GM18526 (cell line): ENCODE results near the gene TLE7.

Experiments used
- POLR2A ChIP-seq: IDR thresholded peaks from 3 replicates; pipeline ENCODE4 v1.6.1; 2011; ENCODE audit not compliant: insufficient read length; ENCODE audit errors: extremely low read depth

TLE7 gene

DNA sequence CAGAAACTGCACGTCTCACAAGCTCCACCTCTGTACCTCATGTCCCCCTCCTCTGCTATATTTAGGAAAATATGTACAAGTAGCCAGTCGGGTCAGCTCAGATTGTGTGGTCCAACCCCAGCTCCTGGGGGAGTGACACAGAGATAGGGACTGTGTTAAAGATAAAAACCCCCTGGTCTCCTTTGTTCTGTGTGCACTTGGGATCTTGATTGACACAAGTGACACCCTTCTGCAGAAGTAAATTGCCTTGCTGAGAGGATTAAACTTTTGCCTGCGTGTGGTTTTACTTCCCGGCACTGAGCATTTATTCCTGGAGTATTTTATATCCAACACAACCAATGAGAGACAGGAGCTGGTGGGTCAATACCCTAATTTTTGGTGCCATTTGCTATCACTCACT is 37.5 kb downstream of the TLE7 start:
- no peak for TF ChIP-seq POLR2A

DNA sequence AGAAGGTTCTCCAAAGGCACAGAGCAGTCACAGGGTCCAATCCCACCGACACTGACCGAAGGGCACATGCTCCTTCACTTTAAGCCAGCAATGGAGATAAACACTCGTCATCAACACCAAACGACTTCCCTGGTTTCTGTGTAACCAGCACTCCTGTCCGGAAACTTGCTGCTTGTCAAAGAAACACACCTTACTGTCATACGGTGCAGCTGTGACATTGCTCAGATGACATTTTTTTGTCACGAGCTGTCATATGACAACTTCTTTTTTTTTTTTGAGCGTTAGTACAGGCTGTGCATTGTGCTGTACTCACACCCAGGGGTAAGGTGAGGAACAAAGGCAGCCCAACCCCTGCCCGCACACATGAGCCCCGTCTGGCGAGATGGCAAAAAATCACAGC is 39.2 kb downstream of the TLE7 start:
- no peak for TF ChIP-seq POLR2A

DNA sequence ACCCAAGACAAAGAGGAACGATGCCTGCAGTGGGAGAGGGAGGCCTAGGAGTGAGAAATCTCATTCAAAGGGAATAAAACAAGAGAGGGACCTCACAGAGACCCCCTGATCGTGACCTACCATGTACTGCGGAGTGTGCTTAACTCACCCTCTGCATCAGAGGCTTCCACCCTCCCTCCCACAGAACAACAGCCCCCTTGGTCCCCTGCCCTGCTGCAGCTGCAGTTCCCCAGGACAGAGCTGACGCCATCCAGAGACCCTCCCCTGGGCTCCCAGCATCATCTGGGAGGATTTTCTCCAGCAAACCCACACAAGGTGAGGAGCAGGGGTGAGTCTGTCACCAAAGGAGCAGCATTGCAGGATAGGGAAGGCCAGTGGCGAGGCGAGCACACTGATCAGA is 39.8 kb downstream of the TLE7 start:
- no peak for TF ChIP-seq POLR2A

DNA sequence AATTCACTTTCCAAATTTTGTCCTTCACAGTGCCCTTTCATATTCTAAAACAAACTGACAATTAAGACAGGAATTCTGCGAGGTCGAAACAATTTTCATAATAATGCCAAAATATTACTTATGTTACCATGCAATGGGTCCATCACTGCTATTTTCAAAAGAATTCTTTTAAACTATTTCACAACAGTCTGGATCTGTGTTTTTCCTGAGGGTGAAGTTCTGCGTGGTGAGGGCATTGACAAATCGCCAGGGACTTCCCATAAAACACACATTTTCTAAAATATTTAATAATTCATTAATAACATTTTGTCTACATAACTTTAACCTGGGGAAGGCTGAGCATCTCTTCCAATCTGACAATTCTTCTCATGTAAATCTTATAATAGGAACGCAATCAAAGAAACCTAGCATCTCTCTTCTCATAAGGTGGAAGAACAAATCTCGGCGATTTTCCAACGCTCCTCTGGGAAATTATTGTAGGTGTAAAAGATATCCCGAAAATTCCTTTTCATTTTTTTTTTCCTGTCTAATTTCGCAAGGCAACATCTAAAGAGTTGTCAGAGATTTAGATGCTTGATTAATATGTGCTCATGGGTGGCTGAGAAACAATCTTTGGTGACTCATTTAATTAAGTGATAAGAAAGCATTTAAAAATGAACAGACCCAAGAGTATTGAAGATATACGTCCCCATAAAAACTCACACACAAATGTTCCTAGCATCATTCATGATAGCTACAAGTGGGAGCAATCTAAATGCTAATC is 41.9 kb downstream of the TLE7 start:
- TF ChIP-seq POLR2A: no peak

DNA sequence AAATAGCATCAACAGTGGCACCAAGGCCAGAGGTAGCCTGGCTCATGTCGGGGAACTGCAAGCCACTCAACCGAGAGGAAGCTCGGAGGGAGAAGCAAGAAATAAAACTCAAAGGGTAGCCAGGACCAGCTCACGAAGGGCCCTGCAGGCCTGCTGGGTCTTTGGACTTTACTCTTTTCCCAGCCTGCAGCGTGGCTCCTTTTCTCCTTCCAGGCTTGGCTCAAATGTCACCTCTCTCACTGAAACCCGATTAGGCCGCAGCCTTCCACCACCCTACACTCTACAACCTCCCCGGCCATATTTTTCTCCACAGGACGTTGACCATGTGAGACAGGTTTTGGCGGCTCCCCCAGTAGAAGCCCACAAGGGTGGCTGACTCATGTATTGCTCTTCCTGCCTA is 45.3 kb downstream of the TLE7 start:
- TF ChIP-seq POLR2A: no peak

DNA sequence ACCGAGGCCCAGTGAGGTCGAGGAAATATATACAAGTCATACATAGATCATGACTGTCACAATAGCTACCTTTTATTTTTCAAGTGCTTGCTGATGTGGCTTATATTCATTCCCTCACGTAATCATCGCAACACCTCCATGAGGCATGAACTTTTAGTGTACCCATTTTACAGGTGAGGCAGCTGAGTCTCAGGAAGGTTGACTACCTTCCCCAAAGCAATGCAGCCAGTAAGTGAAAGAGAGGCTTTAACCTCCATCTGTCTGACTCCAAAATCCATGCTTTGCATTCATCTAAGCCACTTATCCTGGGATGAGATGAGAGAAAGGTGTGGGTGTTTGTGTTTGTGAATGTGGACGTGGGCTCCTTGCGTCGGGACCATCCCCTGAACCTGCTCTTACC is 52.5 kb downstream of the TLE7 start:
- TF ChIP-seq POLR2A: no peak

DNA sequence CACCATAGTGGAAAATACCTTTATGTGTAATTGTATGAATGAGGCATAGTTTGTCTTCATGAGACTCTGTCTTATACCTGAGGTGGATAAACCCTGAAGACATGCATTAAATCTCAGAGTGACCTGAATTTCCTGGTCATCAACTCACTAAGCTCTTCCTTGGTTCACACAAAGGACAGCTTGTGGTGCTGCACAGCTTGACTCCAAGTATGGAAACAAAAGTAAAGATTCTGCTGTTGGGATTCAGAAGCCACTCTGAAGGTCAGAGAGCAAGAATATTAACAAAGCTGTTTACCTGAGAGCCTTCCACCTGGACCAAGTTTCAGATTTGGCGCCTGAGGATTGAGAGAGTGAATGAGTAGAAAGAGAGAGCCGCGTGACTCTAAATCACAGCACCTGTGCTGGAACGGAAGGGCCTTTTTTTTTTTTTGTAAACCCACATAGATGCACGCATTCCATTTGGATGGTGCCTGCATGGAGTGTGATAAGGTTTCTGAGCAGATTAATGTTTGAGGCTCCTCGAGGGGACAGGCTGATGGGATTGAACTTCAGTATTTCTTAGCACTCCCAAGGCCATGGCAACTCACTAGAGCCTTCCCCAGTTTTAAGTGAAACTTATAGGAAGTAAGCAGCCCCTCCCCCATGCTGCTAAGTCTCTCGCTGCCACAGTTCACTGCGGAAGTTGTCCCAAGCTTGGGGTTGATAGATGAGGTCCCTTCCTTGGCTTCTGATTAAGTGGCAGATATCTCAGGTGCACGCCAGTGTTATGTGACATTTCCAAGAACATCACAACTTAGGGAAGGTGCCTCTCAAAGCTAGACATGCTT is 54.6 kb downstream of the TLE7 start:
- TF ChIP-seq POLR2A: no peak

DNA sequence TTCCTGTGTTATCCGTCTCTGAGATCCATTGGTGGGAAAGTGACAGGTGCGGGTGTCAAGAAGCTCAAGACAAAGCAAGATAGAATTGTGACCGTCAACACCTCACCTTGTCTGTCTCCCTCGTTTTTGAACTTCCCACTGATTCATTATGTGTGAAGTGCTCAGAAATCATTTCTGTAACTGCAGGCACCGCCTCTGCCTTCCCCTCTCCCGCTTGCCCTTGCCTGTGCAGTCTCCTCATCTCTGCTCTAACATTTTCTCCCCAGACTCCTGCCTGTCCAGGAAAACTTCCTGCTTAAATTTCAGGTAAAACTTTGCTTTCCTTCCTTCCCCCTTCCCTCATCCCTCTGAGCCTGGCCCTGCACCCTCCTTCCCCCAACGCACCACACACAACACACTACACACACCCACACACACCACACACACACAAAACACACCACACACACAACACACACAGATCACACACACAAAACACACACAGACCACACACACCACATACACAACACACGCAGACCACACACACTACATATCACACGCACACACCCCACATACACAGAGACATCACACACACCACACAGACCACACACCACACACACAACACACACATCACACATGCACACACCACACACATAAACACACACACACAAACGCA is 57.7 kb downstream of the TLE7 start:
- TF ChIP-seq POLR2A: no peak

DNA sequence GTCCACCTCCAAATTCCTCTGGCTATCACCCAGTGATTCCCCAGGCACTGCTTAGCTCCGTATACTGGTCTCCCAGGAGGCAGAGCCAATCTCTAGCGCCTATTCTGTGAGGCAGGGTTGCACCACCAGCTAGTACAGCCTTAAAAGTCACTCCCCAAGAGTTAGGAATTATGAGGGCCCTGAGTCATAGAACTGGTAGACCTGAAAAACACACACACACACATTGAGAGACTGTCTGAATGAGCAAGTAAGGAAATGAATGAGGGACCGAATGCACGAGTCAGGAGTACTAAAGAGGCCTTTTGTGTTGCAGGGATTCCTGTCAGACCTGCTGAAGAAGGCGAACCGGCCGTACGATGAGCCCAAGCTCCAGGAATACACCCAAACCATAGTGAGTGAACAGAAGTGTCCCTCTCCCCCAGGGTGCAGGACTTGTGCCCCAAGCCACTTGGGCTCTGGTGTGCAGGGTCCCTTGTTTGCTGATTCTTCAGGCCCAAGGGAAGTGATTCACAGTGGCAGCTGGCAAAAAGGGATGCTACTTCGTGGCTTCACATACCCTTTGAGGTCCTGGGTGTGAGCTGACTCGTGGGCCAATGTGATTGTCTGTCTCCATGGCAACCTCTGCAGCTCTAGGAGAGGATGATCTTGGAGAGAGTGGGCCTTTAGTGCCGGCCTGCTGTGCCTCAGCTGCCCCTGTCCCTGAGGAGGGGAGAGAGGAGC is 58.6 kb downstream of the TLE7 start:
- no peak for TF ChIP-seq POLR2A

DNA sequence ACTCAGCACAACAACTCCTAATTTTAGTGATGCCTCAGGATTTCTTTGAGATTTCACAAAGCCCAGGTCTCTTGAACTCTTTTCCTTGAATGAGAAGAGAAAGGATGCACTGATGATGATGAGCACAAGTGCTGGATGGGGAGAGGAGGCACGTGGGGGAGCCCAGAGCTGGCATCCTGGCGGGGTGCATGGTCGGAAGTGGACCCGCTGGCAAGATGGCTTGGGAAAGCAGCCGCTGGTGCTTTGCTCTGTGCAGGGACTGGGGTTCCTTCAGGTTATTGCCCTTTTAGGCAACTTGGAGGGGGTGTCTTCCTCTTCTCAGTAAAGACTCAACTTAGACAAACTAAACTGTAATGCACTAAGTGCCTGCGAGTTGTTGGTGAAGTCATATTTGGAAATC is 61.0 kb downstream of the TLE7 start:
- TF ChIP-seq POLR2A: no peak
